Stimulated activated CD8-positive, alpha-beta memory T cell treated with anti-CD3 and anti-CD28 coated beads, Interleukin-2, amount 100 ng/mL, for 48 hours (primary cell): ENCODE data around the gene EIF2S3B.
A peak's percentile ranks its signal among the peaks of the same experiment; 100 is the strongest.
"Not testable (repeated sequence)": the region's sequence is repeated elsewhere in the genome, so short reads cannot be mapped to it uniquely, and the experiment has no call there.

Experiments
- DNase-seq, 2 donors: peaks; one replicate each; pipeline ENCODE4 v3.0.0-alpha.2; 2020; ENCODE audit warnings: low read depth in 2 of 2

Gene EIF2S3B

DNA sequence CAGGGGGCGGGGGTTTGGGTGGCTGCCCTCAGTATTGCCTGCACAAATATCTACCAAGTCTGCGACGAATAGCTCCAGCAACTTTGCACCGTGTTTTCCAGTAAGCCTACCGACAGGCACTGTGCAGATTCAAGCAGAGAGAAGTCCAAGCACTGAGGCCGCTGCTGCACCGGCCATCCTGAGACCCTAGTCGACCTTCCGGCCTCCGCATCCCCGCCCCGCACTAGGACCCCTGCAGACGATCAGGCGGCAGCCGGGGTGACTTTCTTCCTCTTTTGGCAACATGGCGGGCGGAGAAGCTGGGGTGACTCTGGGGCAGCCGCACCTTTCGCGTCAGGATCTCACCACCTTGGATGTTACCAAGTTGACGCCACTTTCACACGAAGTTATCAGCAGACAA, at the start of gene EIF2S3B:
Gene EIF2S3B, plus strand, starts transcription at position 271 of the 400 bp plus-strand sequence. Its CDS starts 13 bp downstream, at position 284.
- no peak for DNase-seq

DNA sequence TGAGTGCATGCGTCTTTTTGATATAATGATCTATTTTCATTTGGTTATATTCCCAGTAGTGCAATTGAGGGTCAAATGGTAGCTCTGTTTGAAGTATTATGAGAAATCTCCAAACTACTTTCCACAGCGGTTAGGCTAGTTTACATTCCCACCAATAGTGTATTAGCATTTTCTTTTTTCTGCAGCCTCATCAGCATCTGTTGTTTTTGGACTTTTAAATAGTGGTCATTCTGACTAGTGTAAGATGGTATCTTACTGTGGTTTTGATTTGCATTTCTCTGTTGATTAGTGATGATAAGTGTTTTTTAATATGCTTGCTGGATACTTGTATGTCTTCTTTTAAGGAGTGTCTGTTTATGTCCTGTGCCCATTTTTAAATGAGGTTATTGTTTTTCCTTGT, 48.8 kb upstream of the EIF2S3B start:
- no peak for DNase-seq

DNA sequence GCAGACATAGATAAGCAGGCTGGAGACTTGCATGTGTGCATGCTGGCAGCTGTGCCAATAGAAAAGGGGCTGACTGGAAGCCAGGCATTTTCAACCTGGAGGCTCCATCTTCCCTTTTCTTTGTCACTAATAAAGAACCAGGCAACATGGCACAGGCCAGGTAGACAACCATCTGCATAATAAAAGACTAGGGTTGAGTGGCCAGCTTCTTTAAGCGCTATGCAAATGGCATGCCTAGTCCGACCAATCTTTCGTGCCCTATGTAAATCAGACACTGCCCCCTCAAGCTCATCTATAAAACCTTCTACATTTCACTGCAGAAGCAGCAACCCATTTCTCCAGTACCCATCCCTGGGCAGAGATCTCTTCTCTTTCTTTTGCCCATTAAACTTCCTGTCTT, 47.9 kb upstream of the EIF2S3B start:
- DNase-seq: no peak

DNA sequence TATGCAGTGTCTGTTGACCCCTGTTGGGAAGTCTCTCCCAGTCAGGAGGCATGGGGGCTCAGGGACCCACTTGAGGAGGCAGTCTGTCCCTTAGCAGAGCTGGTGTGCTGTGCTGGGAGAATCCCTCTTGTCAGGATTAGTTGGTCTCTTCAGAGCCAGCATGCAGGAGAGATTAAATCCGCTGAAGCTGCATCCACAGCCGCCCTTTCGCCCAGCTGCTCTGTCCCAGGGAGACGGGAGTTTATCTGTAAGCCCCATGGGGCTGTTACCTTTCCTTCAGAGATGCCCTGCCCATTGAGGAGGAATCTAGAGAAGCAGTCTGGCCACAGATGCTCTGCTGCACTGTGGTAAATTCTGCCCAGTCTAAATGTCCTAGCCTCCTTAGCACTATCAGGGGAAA, 39.4 kb upstream of the EIF2S3B start:
- no peak for DNase-seq

DNA sequence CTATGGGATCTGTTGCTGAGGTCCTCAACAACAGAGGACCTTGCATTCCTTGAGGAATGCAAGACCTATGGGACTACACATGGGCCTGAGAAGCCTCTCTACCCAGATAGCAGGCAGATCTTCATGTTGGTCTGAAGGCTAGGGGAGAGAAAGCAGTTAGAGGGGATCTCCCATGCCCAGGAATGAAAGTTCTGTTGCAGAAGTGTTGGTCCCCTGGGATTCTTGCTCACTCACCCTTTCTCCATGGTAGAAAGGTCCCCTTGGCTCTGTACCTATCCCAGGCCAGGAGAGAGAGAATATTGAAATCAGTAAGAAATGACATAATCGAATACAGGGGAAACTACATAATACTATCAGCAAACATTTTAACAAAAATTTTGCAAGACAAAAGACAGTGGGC, 36.0 kb upstream of the EIF2S3B start:
- no peak for DNase-seq

DNA sequence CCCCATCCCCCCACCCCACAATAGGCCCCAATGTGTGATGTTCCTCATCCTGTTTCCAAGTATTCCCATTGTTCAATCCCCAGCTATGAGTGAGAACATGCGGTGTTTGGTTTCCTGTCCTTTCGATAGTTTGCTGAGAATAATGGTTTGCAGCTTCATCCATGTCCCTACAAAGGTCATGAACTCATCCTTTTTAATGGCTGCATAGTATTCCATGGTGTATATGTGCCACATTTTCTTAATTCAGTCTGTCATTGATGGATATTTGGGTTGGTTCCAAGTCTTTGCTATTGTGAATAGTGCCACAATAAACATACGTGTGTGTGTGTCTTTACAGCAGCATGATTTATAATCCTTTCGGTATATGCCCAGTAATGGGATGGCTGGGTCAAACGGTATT, 32.9 kb upstream of the EIF2S3B start:
- DNase-seq: not testable (repeated sequence)

DNA sequence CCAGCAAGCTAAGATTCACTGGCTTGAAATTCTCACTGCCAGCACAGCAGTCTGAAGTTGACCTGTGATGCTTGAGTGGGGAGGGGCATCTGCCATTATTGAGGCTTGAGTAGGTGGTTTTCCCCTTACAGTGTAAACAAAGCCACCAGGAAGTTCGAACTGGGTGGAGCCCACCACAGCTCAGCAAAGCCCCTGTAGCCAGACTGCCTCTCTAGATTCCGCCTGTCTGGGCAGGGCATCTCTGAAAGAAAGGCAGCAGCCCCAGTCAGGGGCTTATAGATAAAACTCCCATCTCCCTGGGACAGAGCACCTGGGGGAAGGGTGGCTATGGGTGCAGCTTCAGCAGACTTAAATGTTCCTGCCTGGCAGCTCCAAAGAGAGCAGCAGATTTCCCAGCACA, 23.8 kb upstream of the EIF2S3B start:
- DNase-seq: not testable (repeated sequence)

DNA sequence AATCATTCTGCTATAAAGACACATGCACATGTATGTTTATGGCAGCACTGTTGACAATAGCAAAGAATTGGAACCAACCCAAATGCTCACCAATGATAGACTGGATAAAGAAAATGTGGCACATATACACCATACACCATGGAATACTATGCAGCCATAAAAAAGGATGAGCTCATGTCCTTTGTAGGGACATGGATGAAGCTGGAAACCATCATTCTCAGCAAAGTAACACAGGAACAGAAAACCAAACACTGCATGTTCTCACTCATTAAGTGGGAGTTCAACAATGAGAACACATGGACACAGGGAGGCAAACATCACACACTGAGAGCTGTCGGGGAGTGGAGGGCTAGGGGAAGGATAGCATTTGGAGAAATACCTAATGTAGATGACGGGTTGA, 18.4 kb upstream of the EIF2S3B start:
- DNase-seq: not testable (repeated sequence)

DNA sequence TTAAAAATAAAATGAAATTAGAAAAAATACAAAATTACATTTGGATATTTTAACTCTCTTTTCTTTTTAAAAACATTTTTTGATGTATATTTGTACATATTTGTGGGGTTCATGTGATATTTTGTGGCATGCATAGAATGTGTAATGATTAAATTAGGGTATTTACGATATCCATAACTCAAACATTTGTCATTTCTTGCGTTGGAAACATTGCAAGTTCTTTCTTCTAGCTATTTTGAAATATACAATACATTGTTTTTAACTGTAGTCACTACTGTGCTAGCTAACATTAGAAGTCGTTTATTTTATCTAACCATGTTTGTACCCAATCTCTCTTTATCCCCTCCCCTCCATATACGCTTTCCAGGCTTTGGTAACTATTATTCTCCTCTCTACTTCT, 13.9 kb upstream of the EIF2S3B start:
- DNase-seq: no peak

DNA sequence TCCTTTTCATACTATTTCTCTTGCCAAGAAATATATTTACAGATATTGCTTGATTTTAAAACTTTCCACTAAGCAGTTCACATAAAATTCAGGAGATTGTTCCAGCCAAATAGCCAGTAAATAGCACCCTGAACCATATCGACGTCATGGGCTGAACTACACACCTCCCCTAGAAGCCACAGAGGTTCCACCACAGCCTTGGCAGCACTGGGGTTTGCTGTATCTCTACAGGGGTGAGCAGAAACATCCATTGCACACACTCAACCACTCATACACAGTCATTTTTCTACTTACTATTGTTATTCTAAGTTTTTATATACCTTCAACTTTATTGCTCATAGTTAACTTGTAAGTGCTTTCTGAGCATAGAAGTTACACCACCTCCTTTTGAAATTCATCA, 8.1 kb upstream of the EIF2S3B start:
- DNase-seq: peak; percentile 55 to 62

DNA sequence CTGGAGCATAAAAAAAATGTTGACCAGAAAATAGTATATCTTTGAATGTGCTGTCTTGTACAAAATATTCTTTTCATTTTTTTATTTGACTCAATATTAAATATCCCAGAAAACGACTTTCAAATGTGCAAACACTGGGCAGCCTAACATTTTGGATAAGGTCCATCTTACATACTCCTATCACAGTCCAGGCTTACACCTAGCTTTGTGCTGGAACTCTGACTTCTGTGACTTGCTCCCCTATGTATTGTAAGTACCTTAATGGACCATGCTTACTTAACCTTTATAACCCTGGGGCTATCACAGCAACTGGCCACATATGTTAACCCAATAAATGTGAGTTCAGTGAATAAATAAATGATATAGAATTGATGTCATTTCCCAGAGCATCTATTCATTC, 7.6 kb upstream of the EIF2S3B start:
- DNase-seq: no peak

DNA sequence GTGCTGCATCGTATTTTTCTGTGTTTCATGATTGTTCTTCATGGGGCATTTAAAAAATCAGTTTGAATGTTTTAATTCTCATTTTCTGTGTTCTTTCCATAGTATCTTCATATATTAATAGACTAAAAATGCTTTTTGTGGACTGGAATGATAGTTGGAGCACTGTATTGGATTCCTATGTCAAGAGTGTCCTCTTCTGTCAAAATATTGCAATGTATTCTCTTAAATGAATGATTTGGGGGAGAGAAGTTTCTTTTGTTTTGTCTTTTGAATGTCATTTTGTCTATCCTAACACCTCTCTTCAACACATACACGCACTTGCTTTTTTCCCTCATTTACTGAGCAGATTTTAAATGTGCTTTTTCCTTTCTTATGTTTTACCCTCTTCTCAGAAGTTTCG, 4.7 kb upstream of the EIF2S3B start:
- no peak for DNase-seq

DNA sequence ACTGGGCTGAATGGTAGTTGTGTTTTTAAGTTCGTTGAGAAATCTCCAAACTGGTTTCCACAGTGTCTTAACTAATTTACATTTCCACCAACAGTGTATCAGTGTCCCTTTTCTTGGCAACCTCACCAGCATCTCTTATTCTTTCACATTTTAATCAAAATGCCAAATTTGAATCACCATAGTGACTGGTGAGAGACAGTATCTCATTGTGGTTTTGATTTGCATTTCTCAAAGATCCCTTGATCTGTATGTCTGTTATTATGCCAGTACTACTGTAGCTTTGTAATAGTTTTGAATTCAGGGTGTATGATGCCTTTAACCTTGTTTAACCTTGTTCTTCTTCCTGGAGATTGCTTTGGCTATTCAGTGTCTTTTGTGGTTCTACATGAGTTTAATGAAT, 2.2 kb upstream of the EIF2S3B start:
- DNase-seq: no peak

DNA sequence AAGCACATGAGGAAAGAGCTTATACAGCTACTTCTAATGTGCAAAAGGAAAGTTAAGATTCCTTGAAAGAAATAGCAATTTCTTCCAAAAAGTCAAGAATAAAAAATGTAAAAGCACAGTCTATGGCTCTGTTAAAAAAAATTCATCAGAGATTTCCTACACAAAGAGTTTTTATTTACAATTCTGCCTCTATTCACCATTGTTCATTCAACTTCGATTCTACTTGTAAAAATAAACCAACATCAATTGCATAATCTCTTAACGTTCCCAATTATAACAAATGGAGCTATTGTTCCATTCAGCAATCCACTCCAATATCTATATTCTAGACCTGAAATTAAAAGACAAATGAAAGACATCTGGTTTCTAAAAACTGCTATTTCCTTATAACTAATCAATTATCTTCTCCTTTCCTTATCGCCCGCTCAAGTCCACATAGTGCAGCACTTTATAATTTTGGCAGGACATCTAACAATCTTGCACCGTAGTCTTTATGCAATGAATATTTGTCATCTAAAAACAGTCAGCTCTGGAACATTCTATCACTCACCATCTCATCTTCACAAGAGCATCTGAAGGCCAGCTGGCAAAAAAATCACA, 6.2 kb downstream of the EIF2S3B start:
- no peak for DNase-seq

DNA sequence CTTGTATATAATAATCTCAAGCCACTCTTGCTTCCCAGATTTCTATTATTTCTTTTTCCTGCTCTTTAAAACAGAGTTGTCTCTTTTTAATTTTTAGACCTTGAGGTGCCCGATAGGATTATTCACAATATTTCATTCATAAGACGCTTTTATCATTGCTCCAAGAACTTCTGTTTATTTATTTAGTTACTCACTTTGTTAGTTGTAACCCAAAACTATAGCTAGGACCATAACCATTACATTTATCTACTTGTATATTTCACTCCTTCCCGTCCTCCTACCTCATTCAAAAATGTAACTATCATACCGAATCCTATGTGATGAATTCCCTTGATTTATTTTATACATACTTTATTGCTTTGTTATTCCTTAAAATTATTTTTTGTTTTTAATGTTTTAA, 7.1 kb downstream of the EIF2S3B start:
- no peak for DNase-seq

DNA sequence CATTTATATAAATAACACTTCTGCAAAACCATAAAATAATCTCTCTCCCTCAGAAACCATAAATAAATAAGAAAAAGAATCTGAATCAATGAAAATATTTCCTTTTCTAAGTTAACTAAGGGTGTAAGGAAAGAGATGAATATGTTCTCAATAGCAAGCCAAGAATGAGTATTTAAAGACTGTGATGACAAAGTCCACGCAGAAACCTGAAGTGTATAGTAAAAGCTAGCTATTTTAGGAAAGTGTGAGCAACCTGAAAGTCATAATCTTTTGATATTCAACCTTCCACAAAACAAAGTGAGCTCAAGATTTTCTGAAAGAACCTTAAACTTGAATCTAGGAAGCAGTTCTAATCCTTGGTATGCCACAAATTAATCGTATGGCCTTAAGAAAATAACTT, 15.9 kb downstream of the EIF2S3B start:
- DNase-seq: no peak

DNA sequence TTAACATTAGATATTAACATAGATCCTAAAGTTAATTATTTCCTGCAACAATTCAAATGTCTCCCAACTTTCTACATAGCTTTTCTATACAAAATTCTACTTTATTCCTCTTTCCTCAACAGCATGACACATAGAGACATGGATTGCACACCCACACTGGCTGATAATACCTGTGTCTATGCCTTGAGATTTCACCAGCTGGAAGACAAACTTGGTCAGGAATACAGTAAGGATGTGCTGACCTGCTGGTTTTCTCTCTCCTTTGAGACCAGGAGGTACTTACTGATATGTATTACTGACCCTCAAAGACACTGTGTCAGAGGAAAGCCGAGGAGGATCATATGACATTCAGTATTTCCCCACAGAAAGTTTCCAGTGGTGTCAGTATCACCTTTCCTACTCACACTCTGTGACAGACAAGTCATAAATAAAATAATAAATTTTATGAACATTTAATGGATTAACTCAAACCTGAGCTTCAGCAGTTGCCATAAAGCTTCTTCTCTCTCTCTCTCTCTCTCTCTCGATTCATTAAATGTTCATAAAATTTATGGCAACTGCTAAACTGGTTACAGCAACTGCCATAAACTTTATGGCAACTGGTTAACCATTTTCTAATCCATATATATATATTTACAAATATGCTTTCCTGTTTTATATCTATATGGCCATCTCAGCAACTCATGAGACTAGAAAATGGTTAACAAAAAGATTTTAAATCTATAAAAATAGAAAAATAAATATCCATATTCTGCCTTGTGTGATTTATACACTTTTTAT, 22.7 kb downstream of the EIF2S3B start:
- no peak for DNase-seq

DNA sequence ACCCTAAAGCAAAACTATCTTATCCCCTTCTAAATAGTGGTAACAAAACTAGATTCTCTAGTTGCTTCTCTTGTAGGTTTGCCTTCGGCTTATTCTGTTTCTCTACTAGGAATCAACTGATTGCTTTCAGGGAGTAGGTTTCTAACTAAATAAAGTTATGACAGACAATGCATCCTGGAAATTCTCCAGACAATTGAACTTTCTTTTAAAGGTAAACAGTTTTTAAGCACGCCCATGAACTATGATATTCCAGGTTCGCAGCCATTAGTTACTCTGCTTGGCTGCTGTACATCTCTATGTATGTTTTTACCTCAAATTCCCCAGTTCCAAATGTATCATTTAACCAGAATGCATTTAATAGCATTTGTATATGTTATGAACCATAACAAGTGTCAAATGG, 23.9 kb downstream of the EIF2S3B start:
- DNase-seq: no peak

DNA sequence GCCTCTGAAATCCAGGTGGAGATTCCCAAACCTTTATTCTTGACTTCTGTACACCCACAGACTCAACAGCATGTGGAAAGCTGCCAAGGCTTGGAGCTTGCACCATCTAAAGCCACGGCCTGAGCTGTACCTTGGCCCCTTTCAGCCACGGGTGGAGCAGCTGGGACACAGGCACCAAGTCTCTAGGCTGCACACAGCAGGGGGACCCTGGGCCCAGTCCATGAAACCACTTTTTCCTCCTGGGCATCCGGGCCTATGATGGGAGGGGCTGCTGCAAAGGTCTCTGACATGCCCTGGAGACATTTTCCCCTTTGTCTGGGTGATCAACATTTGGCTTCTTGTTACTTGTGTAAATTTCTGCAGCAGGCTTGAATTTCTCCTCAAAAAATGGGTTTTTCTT, 32.0 kb downstream of the EIF2S3B start:
- DNase-seq: no peak

DNA sequence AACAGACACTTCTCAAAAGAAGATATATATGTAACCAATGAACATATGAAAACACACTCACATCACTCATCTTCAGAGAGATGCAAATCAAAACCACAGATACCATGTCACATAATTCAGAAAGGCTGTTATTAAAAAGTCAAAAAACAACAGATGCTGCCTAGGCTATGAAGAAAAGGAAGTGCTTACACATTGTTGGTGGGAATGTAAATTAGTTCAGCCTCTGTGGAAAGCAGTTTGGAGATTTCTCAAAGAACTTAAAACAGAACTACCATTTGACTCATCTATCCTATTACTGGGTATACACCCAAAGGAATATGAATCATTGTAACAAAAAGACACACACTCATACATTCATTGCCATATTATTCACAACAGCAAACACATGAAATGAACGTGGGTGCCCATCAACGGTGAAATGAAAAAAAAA, 35.1 kb downstream of the EIF2S3B start:
- DNase-seq: no peak

DNA sequence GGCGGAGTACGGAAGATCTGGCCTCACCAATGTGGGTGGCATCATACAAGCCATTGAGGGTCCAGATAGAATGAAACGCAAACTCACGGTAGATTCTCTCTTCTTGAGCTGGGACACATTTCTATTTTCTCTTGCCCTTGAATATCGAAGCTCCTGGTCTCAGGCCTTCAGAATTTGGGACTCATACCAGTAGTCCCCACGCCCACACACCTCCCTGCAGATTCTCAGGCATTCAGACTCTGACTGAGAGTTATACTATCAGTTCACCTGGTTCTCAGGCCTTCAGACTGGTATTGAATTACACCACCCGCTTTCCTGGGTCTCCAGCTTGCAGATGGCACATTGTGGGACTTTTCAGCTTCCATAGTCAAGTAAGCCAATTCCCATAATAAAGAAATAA, 37.8 kb downstream of the EIF2S3B start:
- DNase-seq: peak in 1 of 2 donors; percentile 31

DNA sequence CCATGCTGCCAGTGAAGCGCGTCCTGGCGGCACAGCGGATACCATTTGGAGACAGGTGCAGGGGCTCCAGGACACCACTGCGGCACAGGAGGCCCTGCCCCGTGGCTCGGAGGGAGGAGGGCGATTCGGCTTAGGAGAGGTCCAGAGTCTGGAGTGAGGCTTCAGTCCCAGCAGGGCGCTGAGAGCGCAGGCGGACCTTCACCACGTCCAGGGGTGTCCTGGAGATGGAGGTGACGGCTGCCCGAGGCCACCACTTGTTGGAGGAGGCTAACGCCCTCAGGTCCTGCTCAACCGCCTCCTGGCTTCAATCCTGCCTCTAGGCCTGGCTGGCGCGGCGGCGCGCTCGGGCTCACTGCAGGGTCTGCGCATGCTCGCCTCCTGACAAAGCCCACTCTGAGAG, 45.7 kb downstream of the EIF2S3B start:
- DNase-seq: no peak

DNA sequence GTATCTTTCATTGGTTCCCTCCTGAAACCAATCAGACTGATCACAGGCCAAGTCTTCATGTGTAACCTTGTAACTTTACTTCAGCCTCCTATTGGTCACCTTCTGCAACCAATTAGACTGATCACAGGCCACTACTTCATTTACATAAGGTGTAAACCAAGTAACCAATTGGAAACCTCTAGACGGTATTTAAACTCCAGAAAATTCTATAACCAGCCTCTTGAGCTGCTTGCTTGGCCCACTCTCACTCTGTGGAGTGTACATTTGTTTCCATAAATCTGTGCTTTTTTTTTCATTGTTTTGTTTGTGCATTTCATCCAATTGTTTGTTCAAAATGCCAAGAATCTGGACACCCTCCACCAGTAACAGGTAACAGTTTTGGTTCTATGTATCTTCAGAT, 47.5 kb downstream of the EIF2S3B start:
- DNase-seq: no peak
